GM12875 (cell line): ENCODE measurements around the gene GINS2.

Experiments used
- H3K4me3 ChIP-seq: one replicate; pipeline ENCODE4 v1.5.1; 2011; ENCODE audit warnings: low read depth, low read length, control low read depth
- TF ChIP-seq, protein P1 (sequence below): IDR thresholded peaks from 2 replicates; pipeline ENCODE4 v1.5.1; 2011; ENCODE audit warnings: low read depth, mild to moderate bottlenecking, control low read depth, inconsistent platforms, low read length, moderate library complexity, borderline replicate concordance; ENCODE audit not compliant: insufficient read depth

The GINS2 gene

DNA sequence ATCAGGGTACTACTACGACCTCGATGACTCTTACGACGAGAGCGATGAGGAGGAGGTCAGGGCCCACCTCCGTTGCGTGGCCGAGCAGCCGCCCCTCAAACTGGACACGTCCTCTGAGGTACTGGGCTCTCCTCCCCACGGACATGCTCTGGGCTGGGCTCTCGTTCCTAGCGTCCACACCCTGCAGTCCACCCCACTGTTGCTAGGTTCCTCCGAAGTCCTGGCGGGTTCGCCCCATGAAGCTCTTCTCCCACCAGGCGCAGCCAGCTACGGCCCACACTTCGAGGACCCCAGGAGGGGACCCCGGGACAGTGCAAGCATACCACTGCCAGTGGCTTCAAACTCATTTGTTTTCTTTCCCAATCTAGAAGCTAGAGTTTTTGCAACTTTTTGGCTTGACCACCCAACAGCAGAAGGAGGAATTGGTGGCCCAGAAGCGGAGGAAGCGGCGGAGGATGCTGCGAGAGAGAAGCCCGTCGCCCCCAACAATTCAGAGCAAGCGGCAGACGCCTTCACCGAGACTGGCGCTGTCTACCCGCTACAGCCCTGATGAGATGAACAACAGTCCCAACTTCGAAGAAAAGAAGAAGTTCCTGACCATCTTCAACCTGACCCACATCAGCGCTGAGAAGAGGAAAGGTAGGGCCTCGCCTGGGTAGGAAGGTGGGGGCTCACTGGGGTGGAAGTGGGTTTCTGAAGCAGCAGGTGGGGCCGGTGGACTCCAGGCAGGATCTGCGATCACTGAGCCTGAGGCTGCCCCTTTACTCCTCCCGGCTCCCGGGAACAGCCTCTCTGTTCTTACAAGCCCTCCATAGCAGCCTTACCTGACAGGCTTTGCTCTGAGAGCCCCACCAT is 25.6 kb downstream of the GINS2 start:
- H3K4me3 ChIP-seq, result no peak overlapping the region
- TF ChIP-seq, protein P1, sequence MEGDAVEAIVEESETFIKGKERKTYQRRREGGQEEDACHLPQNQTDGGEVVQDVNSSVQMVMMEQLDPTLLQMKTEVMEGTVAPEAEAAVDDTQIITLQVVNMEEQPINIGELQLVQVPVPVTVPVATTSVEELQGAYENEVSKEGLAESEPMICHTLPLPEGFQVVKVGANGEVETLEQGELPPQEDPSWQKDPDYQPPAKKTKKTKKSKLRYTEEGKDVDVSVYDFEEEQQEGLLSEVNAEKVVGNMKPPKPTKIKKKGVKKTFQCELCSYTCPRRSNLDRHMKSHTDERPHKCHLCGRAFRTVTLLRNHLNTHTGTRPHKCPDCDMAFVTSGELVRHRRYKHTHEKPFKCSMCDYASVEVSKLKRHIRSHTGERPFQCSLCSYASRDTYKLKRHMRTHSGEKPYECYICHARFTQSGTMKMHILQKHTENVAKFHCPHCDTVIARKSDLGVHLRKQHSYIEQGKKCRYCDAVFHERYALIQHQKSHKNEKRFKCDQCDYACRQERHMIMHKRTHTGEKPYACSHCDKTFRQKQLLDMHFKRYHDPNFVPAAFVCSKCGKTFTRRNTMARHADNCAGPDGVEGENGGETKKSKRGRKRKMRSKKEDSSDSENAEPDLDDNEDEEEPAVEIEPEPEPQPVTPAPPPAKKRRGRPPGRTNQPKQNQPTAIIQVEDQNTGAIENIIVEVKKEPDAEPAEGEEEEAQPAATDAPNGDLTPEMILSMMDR, result no peak

DNA sequence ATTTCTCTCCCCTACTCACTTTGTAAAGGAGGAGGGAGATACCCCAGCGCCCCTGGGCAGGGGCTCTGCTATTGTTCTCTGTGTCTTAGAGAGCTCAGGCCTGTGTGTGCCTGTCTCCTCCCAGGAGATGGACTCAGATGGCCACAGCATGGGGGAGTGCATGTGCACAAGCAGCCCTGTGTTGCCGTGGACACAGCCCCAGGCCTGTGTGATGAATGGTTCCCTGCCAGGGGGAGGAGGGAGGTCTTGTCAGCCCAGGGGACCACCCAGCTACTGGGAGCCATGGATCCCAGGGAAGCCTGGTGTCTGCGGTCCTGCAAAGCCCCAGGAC is 26.3 kb downstream of the GINS2 start:
- H3K4me3 ChIP-seq, result no peak overlapping the region
- TF ChIP-seq, protein P1, result no peak

GRCh38 chr16:85661740-85662481 is 26.8 kb downstream of the GINS2 start:
- no peak overlapping the region for H3K4me3 ChIP-seq
- TF ChIP-seq, protein P1, result no peak

- H3K4me3 ChIP-seq, result no peak overlapping the region
- TF ChIP-seq, protein P1, result no peak
These were observed 27.7 kb downstream of the GINS2 start for GRCh38 chr16:85660843-85661739.

- TF ChIP-seq, protein P1, result peak; percentile 96
- no peak overlapping the region for H3K4me3 ChIP-seq
These were observed 28.8 kb downstream of the GINS2 start for GRCh38 chr16:85659805-85660511.

- H3K4me3 ChIP-seq, result no peak overlapping the region
- TF ChIP-seq, protein P1, result no peak
These were observed 29.4 kb downstream of the GINS2 start for GRCh38 chr16:85659336-85659735.
